Inflammatory macrophage (primary cell): ENCODE results near the gene PPP6R3.
"Not testable (repeated sequence)": the region's sequence is repeated elsewhere in the genome, so short reads cannot be mapped to it uniquely, and the experiment has no call there.

Experiments used
- DNase-seq, 2 donors: peaks; one replicate each; pipeline ENCODE4 v3.0.0-alpha.2; 2020 to 2022

PPP6R3 gene

GRCh38 chr11:68436162-68436888 is 24.2 kb upstream of the PPP6R3 start:
- peak in 1 of 2 donors; percentile 11 for DNase-seq

GRCh38 chr11:68436985-68437926 is 23.3 kb upstream of the PPP6R3 start:
- DNase-seq, result peak; percentile 63 to 77

- DNase-seq, result no peak
Observed at GRCh38 chr11:68437927-68438657, 22.5 kb upstream of the PPP6R3 start.

- DNase-seq, result no peak
Observed at GRCh38 chr11:68438658-68439259, 21.8 kb upstream of the PPP6R3 start.

- no peak for DNase-seq
Observed at GRCh38 chr11:68439355-68440065, 21.0 kb upstream of the PPP6R3 start.

- DNase-seq, result no peak
Observed at GRCh38 chr11:68440224-68440623, 20.3 kb upstream of the PPP6R3 start.

- DNase-seq, result no peak
Observed at GRCh38 chr11:68441466-68442230, 18.9 kb upstream of the PPP6R3 start.

GRCh38 chr11:68442433-68442832 is 18.1 kb upstream of the PPP6R3 start:
- no peak for DNase-seq

- no peak for DNase-seq
Observed at GRCh38 chr11:68444566-68444965, 16.0 kb upstream of the PPP6R3 start.

- no peak for DNase-seq
Observed at GRCh38 chr11:68445531-68446035, 15.0 kb upstream of the PPP6R3 start.

- DNase-seq, result no peak
Observed at GRCh38 chr11:68446046-68446725, 14.4 kb upstream of the PPP6R3 start.

- DNase-seq, result peak; percentile 71 to 79
Observed at GRCh38 chr11:68447015-68447801, 13.3 kb upstream of the PPP6R3 start.

GRCh38 chr11:68447914-68448313 is 12.6 kb upstream of the PPP6R3 start:
- not testable (repeated sequence) for DNase-seq

- no peak for DNase-seq
Observed at GRCh38 chr11:68448604-68449011, 11.9 kb upstream of the PPP6R3 start.

GRCh38 chr11:68449951-68450350 is 10.6 kb upstream of the PPP6R3 start:
- no peak for DNase-seq

GRCh38 chr11:68450711-68451110 is 9.8 kb upstream of the PPP6R3 start:
- DNase-seq, result no peak

- no peak for DNase-seq
Observed at GRCh38 chr11:68454767-68455166, 5.8 kb upstream of the PPP6R3 start.

GRCh38 chr11:68455485-68455884 is 5.1 kb upstream of the PPP6R3 start:
- no peak for DNase-seq

GRCh38 chr11:68457216-68457897 is 3.2 kb upstream of the PPP6R3 start:
- DNase-seq, result no peak
